Lung microvascular endothelial cell (primary cell): ENCODE data around the gene KRT33A. TPM values are rescaled to one million over a fixed set of nuclear protein-coding genes. Genes with fewer than 3 reads are reported as not detected.

ENCODE experiments used
- DNase-seq, 2 donors: peaks; one replicate each; pipeline versions ENCODE4 v3.0.0 to v3.0.0-alpha.2; 2010; ENCODE audit warnings: low read depth in 2 of 2
- total RNA-seq: library from RNA; depleted of rRNA; stranded (reverse); fragments of >200 nt; gene quantifications from 2 replicates; pipeline ENCODE4 v1.2.1, GENCODE V29; 2014

KRT33A gene
- total RNA-seq, 1 donor from 2014 or later, result not detected

GRCh38 chr17:41302981-41303380, 47.6 kb downstream of the KRT33A start:
- no peak for DNase-seq

GRCh38 chr17:41301916-41302901, 48.4 kb downstream of the KRT33A start, which contains the start of gene KRTAP29-1:
TSS of gene KRTAP29-1 (minus strand) at chr17:41302851. CDS start at chr17:41302851, 0 bp downstream.
- no peak for DNase-seq

- no peak for DNase-seq
Observed at GRCh38 chr17:41301204-41301790, 49.3 kb downstream of the KRT33A start.

- no peak for DNase-seq
Observed at GRCh38 chr17:41298458-41299135, 52.0 kb downstream of the KRT33A start.

GRCh38 chr17:41296846-41297245, 53.8 kb downstream of the KRT33A start:
- DNase-seq, result no peak

Other genes starting within 250 kb of the KRT33A start
- gene KRTAP4-16, start 248.6 kb downstream of the KRT33A start, total RNA-seq, result not detected in 2 replicates
- gene KRTAP4-9, start 245.4 kb downstream of the KRT33A start, total RNA-seq, result not detected in 2 replicates
- gene KRTAP4-11, start 232.5 kb downstream of the KRT33A start, total RNA-seq, result not detected in 2 replicates
- not detected in 2 replicates for gene KRTAP4-12, start 226.6 kb downstream of the KRT33A start, total RNA-seq
- not detected in 2 replicates for gene KRTAP4-6, start 210.3 kb downstream of the KRT33A start, total RNA-seq
- not detected in 2 replicates for gene KRTAP4-5, start 201.0 kb downstream of the KRT33A start, total RNA-seq
- gene KRTAP4-4, start 190.1 kb downstream of the KRT33A start, total RNA-seq, result not detected in 2 replicates
- gene KRTAP4-3, start 182.6 kb downstream of the KRT33A start, total RNA-seq, result not detected in 2 replicates
- gene KRTAP4-2, start 172.6 kb downstream of the KRT33A start, total RNA-seq, result not detected in 2 replicates
- gene KRTAP4-1, start 165.9 kb downstream of the KRT33A start, total RNA-seq, result not detected in 2 replicates
- not detected in 2 replicates for gene KRTAP9-1, start 160.9 kb downstream of the KRT33A start, total RNA-seq
- not detected in 2 replicates for gene KRTAP9-2, start 124.2 kb downstream of the KRT33A start, total RNA-seq
- not detected in 2 replicates for gene KRTAP9-3, start 118.4 kb downstream of the KRT33A start, total RNA-seq
- gene KRTAP9-8, start 112.8 kb downstream of the KRT33A start, total RNA-seq, result not detected in 2 replicates
- not detected in 2 replicates for gene KRTAP9-4, start 101.1 kb downstream of the KRT33A start, total RNA-seq
- not detected in 2 replicates for gene KRTAP9-9, start 95.4 kb downstream of the KRT33A start, total RNA-seq
- not detected in 2 replicates for gene KRTAP9-6, start 85.5 kb downstream of the KRT33A start, total RNA-seq
- gene KRTAP9-7, start 75.1 kb downstream of the KRT33A start, total RNA-seq, result not detected in 2 replicates
- gene KRTAP29-1, start 48.0 kb downstream of the KRT33A start, total RNA-seq, result not detected in 2 replicates
- gene KRTAP16-1, start 41.5 kb downstream of the KRT33A start, total RNA-seq, result not detected in 2 replicates
- not detected in 2 replicates for gene KRTAP17-1, start 35.1 kb downstream of the KRT33A start, total RNA-seq
- not detected in 2 replicates for gene KRT33B, start 19.0 kb upstream of the KRT33A start, total RNA-seq
- not detected in 2 replicates for gene KRT34, start 31.5 kb upstream of the KRT33A start, total RNA-seq
- not detected in 2 replicates for gene KRT31, start 46.8 kb upstream of the KRT33A start, total RNA-seq
- not detected in 2 replicates for gene KRT37, start 73.8 kb upstream of the KRT33A start, total RNA-seq
- gene KRT38, start 90.2 kb upstream of the KRT33A start, total RNA-seq, result not detected in 2 replicates
- gene KRT32, start 116.6 kb upstream of the KRT33A start, total RNA-seq, result not detected in 2 replicates
- not detected in 2 replicates for gene KRT35, start 130.3 kb upstream of the KRT33A start, total RNA-seq
- gene KRT36, start 139.1 kb upstream of the KRT33A start, total RNA-seq, result not detected in 2 replicates
- under 0.01 TPM in 1 of 2 replicates, not detected in the other for gene KRT13, start 154.8 kb upstream of the KRT33A start, total RNA-seq
- gene KRT15, start 168.1 kb upstream of the KRT33A start, total RNA-seq, result 0.20 and 1.5 TPM in 2 replicates
- 2.8 and 13.1 TPM in 2 replicates for gene KRT19, start 177.5 kb upstream of the KRT33A start, total RNA-seq
- not detected in 2 replicates for gene KRT9, start 221.2 kb upstream of the KRT33A start, total RNA-seq
- not detected in 2 replicates for gene KRT14, start 236.1 kb upstream of the KRT33A start, total RNA-seq